ENCODE results near the gene MSI2. TPM values are rescaled to one million over a fixed set of nuclear protein-coding genes. Genes with fewer than 3 reads are reported as not detected.

The MSI2 gene
- total and polyA plus RNA-seq, 7 donors = 12.6 to 25.8 (median 21.3) TPM

GRCh38 chr17:57225127-57225526, 31.2 kb upstream of the MSI2 start:
- Histone ChIP-seq H3K4me3 (no peak overlapping the region), H3K4me1 (no peaks in the 10 kb centered on the region), H3K27me3 (peaks cover 0 to 3% (median 0%) of the 10 kb centered on the region in 3 donors), H3K27ac (no peak overlapping the region), H3K9me3 (no peaks in the 10 kb centered on the region), H3K36me3 (no peaks in the 10 kb centered on the region)
- 87 to 88% methylated on average over 2 of the region's 2 CpGs for WGBS, 2 donors
- no peak for DNase-seq
- intact Hi-C loops (cut with DNase I) = no loop called here
- TF ChIP-seq CTCF (IDR thresholded peaks at IDR 0.05) (no peak), EP300 (IDR thresholded peaks at IDR 0.05) (no peak), POLR2A (IDR thresholded peaks at IDR 0.05) (no peak), POLR2AphosphoS5 (IDR thresholded peaks at IDR 0.05) (no peak)

GRCh38 chr17:57226793-57227192, 29.5 kb upstream of the MSI2 start:
- no peak overlapping the region for H3K27ac ChIP-seq
- H3K36me3 ChIP-seq = no peaks in the 10 kb centered on the region
- H3K4me3 ChIP-seq = no peak overlapping the region
- intact Hi-C loops (cut with DNase I) = no loop called here
- H3K27me3 ChIP-seq = peaks cover 0 to 9% (median 0%) of the 10 kb centered on the region in 3 donors
- no peaks in the 10 kb centered on the region for H3K9me3 ChIP-seq
- TF ChIP-seq EP300 (IDR thresholded peaks at IDR 0.05) = no peak
- TF ChIP-seq CTCF (IDR thresholded peaks at IDR 0.05) = no peak
- no peak for TF ChIP-seq POLR2AphosphoS5 (IDR thresholded peaks at IDR 0.05)
- TF ChIP-seq POLR2A (IDR thresholded peaks at IDR 0.05) = no peak
- 31 to 51% methylated on average over 1 of the region's 1 CpG for WGBS, 2 donors
- DNase-seq = no peak
- H3K4me1 ChIP-seq = no peaks in the 10 kb centered on the region

- WGBS, 2 donors = 60 to 66% methylated on average over 4 of the region's 4 CpGs
- intact Hi-C loops (cut with DNase I) = no loop called here
- DNase-seq = no peak
- no peaks in the 10 kb centered on the region for H3K9me3 ChIP-seq
- no peak overlapping the region for H3K27ac ChIP-seq
- no peaks in the 10 kb centered on the region for H3K4me1 ChIP-seq
- TF ChIP-seq CTCF (IDR thresholded peaks at IDR 0.05) = no peak
- TF ChIP-seq POLR2AphosphoS5 (IDR thresholded peaks at IDR 0.05) = no peak
- TF ChIP-seq EP300 (IDR thresholded peaks at IDR 0.05) = no peak
- TF ChIP-seq POLR2A (IDR thresholded peaks at IDR 0.05) = no peak
- H3K27me3 ChIP-seq = peaks cover 0 to 9% (median 0%) of the 10 kb centered on the region in 3 donors
- H3K4me3 ChIP-seq = no peak overlapping the region
- H3K36me3 ChIP-seq = no peaks in the 10 kb centered on the region
Observed at GRCh38 chr17:57228911-57229310, 27.4 kb upstream of the MSI2 start.

- Histone ChIP-seq H3K4me3 (no peak overlapping the region), H3K36me3 (no peaks in the 10 kb centered on the region), H3K27ac (no peak overlapping the region), H3K27me3 (peaks cover 0 to 9% (median 0%) of the 10 kb centered on the region in 3 donors), H3K4me1 (no peaks in the 10 kb centered on the region), H3K9me3 (no peaks in the 10 kb centered on the region)
- DNase-seq = no peak
- 74% methylated on average over 2 of the region's 2 CpGs for WGBS, 2 donors
- intact Hi-C loops (cut with DNase I) = no loop called here
- TF ChIP-seq POLR2A (IDR thresholded peaks at IDR 0.05) = no peak
- no peak for TF ChIP-seq POLR2AphosphoS5 (IDR thresholded peaks at IDR 0.05)
- TF ChIP-seq CTCF (IDR thresholded peaks at IDR 0.05) = no peak
- TF ChIP-seq EP300 (IDR thresholded peaks at IDR 0.05) = no peak
Observed at GRCh38 chr17:57234061-57234738, 22.1 kb upstream of the MSI2 start.

GRCh38 chr17:57234739-57235092, 21.6 kb upstream of the MSI2 start:
- H3K4me1 ChIP-seq = no peaks in the 10 kb centered on the region
- intact Hi-C loops (cut with DNase I) = no loop called here
- peaks cover 0 to 6% (median 0%) of the 10 kb centered on the region in 3 donors for H3K27me3 ChIP-seq
- H3K27ac ChIP-seq = no peak overlapping the region
- H3K36me3 ChIP-seq = no peaks in the 10 kb centered on the region
- WGBS, 2 donors = 60 to 64% methylated on average over 1 of the region's 1 CpG
- no peak for DNase-seq
- H3K4me3 ChIP-seq = no peak overlapping the region
- H3K9me3 ChIP-seq = no peaks in the 10 kb centered on the region
- TF ChIP-seq POLR2AphosphoS5 (IDR thresholded peaks at IDR 0.05) = no peak
- no peak for TF ChIP-seq EP300 (IDR thresholded peaks at IDR 0.05)
- no peak for TF ChIP-seq CTCF (IDR thresholded peaks at IDR 0.05)
- TF ChIP-seq POLR2A (IDR thresholded peaks at IDR 0.05) = no peak

Data from sigmoid colon (tissue), 7 donors.